Upper lobe of right lung (tissue), 1 donor: Measurements from ENCODE around the gene TRUB2. TPM values are rescaled to one million over a fixed set of nuclear protein-coding genes. Genes with fewer than 3 reads are reported as not detected.
A peak's percentile ranks its signal among the peaks of the same experiment; 100 is the strongest.

Source experiments
- ATAC-seq: fragments of 200-7000 bp; cut with Tn5 transposase; one replicate; pipeline ENCODE4 v1.9.1; 2020; ENCODE audit warnings: mild to moderate bottlenecking, moderate library complexity
- DNase-seq: peaks from one replicate; pipeline ENCODE4 v3.0.0-alpha.2; 2020
- H3K27ac ChIP-seq: fragments of 200-600 bp; one replicate; pipeline ENCODE4 v1.8.0; 2022
- H3K27me3 ChIP-seq: fragments of 200-600 bp; one replicate; pipeline ENCODE4 v1.8.0; 2022; ENCODE audit warnings: mild to moderate bottlenecking
- H3K36me3 ChIP-seq: fragments of 200-600 bp; one replicate; pipeline ENCODE4 v1.8.0; 2022
- H3K4me1 ChIP-seq: fragments of 200-600 bp; one replicate; pipeline ENCODE4 v1.8.0; 2022
- H3K4me3 ChIP-seq: fragments of 200-600 bp; one replicate; pipeline ENCODE4 v1.8.0; 2022; ENCODE audit warnings: mild to moderate bottlenecking
- H3K9me3 ChIP-seq: fragments of 200-600 bp; one replicate; pipeline ENCODE4 v1.8.0; 2022
- CTCF ChIP-seq: fragments of 200-600 bp; IDR thresholded peaks from one replicate; pipeline ENCODE4 v1.8.0; 2022; ENCODE audit warnings: antibody characterized with exemption
- intact Hi-C: fragments of 100-400 bp; cut with DNase I; formaldehyde crosslinking; loops from one replicate; pipeline ENCODE4 v1.11.0; 2022
- long read RNA-seq: library from polyadenylated mRNA; unstranded; transcript quantifications from one replicate; pipeline ENCODE4 v2.0.0, GENCODE V29; 2021
- total RNA-seq: library from RNA; stranded (reverse); fragmentation: NEBNext Ultra II Directional; extraction: Animal tissue kit (Norgen Biotek cat#: 25700); gene quantifications from one replicate; pipeline ENCODE4 v1.2.1, GENCODE V29; 2021
- donor health status: DM: no; HTN: yes; CAD: no; lungs with severe emphysema.

Gene TRUB2
- 19.1 TPM for total RNA-seq
- long read RNA-seq, full-length matches to known transcripts = 34 of 40 reads
- long read RNA-seq, partial matches to known transcripts = 2 of 40 reads
- long read RNA-seq, other reads (novel, unspliced or antisense) = 4 of 40 reads

DNA sequence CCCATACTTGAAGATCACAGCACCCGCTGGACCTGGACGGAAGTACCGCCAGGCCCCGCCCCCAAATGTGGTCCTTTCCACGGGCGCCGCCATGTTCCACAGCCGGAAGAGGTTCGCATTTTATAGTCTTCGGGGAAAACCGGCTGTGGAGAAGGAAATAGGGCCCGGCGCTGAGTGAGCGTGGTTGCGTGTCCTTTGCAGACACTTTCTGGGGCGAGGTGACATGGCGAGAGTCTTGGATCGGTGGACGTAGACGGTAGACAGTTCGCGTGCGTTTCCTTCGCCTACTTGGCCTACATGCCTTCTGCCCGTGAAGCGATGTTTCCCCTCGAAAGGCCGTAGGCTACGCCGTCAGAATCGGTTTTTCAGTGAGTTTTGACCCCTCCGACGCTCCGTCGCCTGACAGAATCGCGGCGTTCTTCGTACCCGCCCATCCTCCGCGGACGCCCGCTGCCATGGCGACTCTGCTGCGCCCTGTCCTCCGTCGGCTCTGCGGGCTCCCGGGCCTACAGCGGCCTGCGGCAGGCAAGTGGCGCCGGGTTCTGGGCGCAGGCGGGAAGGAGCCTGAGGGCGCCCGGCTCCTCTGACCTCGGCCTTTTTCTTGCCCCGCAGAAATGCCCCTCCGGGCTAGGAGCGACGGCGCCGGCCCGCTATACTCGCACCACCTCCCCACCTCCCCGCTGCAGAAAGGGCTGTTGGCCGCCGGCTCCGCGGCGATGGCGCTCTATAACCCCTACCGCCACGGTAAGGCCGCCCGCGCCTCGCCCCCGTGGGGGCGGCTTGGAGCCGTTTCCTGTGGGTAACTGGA lies at the start of gene TRUB2, which contains the start of gene COQ4:
Gene TRUB2 (minus strand): TSS at position 44 of the 808 bp plus-strand sequence. CDS start 39 bp downstream, at position 5.
Gene COQ4 (plus strand): TSS at position 436 of the 808 bp plus-strand sequence. CDS start 20 bp downstream, at position 456.
- peak within 1 kb of the TSS; percentile 73 for H3K4me3 ChIP-seq
- H3K27ac ChIP-seq = peak within 1 kb of the TSS; percentile 89
- peaks cover 21% of the 10 kb centered on the region for H3K36me3 ChIP-seq
- no peaks in the 10 kb centered on the region for H3K9me3 ChIP-seq
- no peaks in the 10 kb centered on the region for H3K27me3 ChIP-seq
- DNase-seq = peak; percentile 96
- no peak for TF ChIP-seq CTCF
- peak; percentile 98 for ATAC-seq
- peaks cover 18% of the 10 kb centered on the region for H3K4me1 ChIP-seq
- intact Hi-C loops = no loop called here

- H3K36me3 ChIP-seq = peaks cover 15% of the 10 kb centered on the region
- peak overlapping the region; percentile 88 for H3K27ac ChIP-seq
- peaks cover 18% of the 10 kb centered on the region for H3K4me1 ChIP-seq
- no peaks in the 10 kb centered on the region for H3K27me3 ChIP-seq
- ATAC-seq (no peak), DNase-seq (no peak)
- intact Hi-C loops = no loop called here
- no peak for TF ChIP-seq CTCF
- H3K4me3 ChIP-seq = peak overlapping the region; percentile 92
- no peaks in the 10 kb centered on the region for H3K9me3 ChIP-seq
These were observed 49.4 kb upstream of the TRUB2 start for GRCh38 chr9:128371630-128372117.

DNA sequence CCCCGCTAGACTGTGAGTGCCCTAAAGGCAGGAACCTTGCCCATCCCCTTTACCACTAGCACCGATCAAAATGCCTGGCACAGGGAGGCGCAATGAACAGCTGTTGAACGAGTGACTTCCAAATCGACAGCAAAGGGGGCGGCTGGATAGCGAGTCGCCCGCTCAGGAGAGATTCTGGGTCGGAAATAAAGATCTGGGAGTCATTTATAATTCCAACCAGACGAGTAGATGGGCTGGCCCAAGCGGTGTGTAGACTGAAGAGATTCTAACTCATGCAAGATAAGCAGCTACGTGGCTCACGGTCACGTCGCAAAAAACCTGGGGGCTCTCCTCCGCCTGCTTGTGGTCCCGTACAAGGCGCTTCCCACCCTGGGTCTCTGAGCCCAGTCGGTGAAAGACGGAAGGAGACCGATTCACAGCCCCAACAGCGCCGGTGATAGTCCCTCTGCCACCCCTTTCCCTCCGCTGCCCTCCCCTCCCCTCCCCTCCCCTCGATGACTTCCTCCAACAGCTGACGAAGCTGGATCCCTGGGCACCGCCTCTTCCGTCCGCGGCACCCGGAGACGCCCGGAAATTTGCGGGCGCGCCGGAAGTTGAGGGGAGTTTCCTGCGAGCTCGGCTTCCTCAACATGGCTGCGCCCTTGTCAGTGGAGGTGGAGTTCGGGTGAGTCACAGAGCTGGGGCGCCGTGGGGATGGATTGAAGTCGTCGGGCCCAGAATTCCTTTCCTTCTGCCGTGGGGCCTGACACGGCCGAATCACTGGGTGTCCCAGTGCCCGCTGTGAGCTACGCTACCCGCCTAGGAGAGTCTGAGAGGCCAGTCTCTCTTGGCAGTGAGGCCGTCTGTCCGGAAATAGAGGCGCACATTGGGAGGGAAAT lies 48.7 kb upstream of the TRUB2 start, which contains the start of gene URM1:
Gene URM1 (plus strand): TSS at position 623 of the 878 bp plus-strand sequence. CDS start 7 bp downstream, at position 630.
- H3K27ac ChIP-seq = peak within 1 kb of the TSS; percentile 88
- peak within 1 kb of the TSS; percentile 92 for H3K4me3 ChIP-seq
- H3K36me3 ChIP-seq = peaks cover 15% of the 10 kb centered on the region
- H3K27me3 ChIP-seq = no peaks in the 10 kb centered on the region
- peaks cover 18% of the 10 kb centered on the region for H3K4me1 ChIP-seq
- ATAC-seq = peak; percentile 98
- peak; percentile 97 for DNase-seq
- TF ChIP-seq CTCF = no peak
- intact Hi-C loops = no loop called here
- no peaks in the 10 kb centered on the region for H3K9me3 ChIP-seq

- Histone ChIP-seq H3K4me3 (peak overlapping the region; percentile 92), H3K27me3 (no peaks in the 10 kb centered on the region), H3K27ac (peak overlapping the region; percentile 88), H3K36me3 (peaks cover 9% of the 10 kb centered on the region), H3K9me3 (no peaks in the 10 kb centered on the region), H3K4me1 (peaks cover 20% of the 10 kb centered on the region)
- TF ChIP-seq CTCF = no peak
- DNase-seq (no peak), ATAC-seq (no peak)
- intact Hi-C loops = no loop called here
These were observed 48.1 kb upstream of the TRUB2 start for GRCh38 chr9:128370367-128370751.

DNA sequence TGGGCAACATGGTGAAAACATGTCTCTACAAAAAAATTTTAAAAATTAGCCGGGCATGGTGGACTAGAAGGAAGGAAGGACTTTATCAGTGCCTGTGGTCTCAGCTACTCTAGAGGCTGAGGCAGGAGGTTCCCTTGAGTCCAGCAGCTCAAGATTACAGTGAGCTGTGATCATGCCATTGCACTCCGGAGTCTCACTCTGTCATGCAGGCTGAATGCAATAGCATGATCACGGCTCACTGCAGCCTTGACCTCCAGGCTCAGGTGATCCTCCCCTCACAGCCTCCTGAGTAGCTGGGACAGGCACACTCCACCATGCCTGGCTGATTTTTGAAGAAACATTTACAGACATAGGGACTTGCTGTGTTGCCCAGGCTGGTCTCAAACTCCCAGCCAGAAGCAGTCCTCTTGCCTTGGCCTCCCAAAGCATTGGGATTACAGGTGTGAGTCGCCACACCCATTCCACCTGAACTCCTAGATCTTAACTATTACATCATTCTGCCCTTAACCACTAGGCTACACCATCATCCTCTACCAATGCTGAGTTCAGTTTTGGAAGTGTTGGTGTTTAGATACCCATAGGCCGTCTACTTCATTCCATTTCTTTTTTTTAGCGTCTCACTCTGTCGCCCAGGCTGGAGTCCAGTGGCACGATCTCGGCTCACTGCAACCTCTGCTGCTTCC lies 46.9 kb upstream of the TRUB2 start:
- Histone ChIP-seq H3K4me1 (peaks cover 31% of the 10 kb centered on the region), H3K27me3 (no peaks in the 10 kb centered on the region), H3K36me3 (no peaks in the 10 kb centered on the region), H3K27ac (no peak overlapping the region), H3K9me3 (no peaks in the 10 kb centered on the region), H3K4me3 (no peak overlapping the region)
- TF ChIP-seq CTCF = no peak
- DNase-seq (no peak), ATAC-seq (no peak)
- intact Hi-C loops = no loop called here
